GM10248 (cell line): Measurements from ENCODE around the gene SMG7.

ENCODE experiments used
- CTCF ChIA-PET: fragments of 300-600 bp; sonication (Branson Sonifier 250); formaldehyde crosslinking; extraction: SDS; loops from one replicate; lab custom pipeline; 2021; ENCODE audit warnings: antibody characterized with exemption; lab: Yijun Ruan, JAX
- POLR2A ChIA-PET: fragments of 350-650 bp; sonication (Branson Sonifier 250); formaldehyde crosslinking; extraction: SDS; loops from one replicate; lab custom pipeline; 2020; ENCODE audit warnings: antibody characterized with exemption; lab: Yijun Ruan, JAX
- DNase-seq: peaks from one replicate; pipeline ENCODE4 v3.0.0; 2012; ENCODE audit errors: extremely low spot score
- CTCF ChIP-seq: IDR thresholded peaks from 2 replicates; pipeline ENCODE4 v1.5.1; 2012; ENCODE audit warnings: mild to moderate bottlenecking, low read depth; ENCODE audit errors: extremely low read depth, missing control alignments, control extremely low read depth

Gene SMG7

DNA sequence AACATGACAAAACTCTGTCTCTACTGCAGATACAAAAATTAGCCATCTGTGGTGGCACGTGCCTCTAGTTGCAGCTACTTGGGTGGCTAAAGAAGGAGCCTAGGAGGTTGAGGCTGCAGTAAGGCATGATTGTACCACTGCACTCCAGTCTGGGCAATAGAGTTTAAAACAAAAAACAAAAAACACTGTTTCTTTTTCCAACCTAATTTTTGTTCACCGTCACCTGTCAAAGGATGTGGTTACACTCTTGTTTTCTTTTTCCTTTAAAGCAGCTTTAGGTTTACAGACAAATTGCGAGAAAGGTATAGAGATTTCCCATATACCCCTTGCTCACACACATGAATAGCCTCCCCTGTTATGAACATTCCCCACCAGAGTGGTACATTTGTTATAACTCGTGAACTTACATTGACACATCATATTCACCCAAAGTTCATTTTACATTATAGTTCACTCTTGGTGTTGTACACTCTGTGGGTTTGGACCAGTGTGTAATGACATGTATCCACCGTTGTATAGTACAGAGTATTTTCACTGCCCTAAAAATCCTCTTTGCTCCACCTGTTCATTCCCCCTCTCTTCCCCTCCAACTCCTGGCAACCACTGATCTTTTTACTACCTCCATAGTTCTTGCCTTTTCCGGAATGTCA is 26.2 kb downstream of the SMG7 start:
- TF ChIP-seq CTCF, result no peak
- POLR2A ChIA-PET, result no interaction called here
- CTCF ChIA-PET, result interaction anchor here (1.0 to 1.2 kb wide), 2 partner anchors 9 to 11 kb away, joined by 3 to 6 read pairs; no protein-coding TSS in a partner anchor
- DNase-seq, result no peak

DNA sequence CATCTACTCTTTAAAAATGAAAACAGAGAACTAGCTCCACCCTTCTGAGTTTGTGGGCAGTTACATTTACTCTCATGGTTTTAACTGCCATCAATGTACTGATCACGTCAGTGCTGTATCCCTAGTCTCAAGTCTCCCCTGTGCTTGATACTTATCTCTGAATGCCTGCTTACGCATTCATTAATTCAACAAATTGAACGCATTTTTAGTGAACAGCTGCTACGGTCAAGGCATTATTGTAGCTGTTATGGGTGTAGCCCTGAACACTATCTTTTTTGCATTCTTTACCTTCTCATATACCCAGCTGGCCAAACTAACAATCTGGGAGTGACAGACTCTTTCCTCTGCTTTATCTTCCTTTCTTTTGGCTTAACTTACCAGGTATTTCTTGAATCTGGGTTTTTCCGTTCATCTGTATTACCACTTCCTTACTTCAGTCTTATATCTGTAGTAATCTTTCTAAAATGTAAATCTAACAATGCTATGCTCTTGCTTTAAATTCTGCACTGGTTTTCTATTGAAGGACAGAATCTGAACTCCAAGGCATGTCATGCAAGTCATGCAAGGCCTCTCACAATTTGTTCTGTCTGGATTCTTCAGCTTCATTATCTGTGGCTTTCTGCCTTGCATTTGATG is 33.3 kb downstream of the SMG7 start:
- ChIA-PET CTCF (interaction anchor here (1.6 kb wide), 1 partner anchor 9 kb away, joined by 4 read pairs; no protein-coding TSS in a partner anchor), POLR2A (no interaction called here)
- TF ChIP-seq CTCF, result no peak
- DNase-seq, result no peak

DNA sequence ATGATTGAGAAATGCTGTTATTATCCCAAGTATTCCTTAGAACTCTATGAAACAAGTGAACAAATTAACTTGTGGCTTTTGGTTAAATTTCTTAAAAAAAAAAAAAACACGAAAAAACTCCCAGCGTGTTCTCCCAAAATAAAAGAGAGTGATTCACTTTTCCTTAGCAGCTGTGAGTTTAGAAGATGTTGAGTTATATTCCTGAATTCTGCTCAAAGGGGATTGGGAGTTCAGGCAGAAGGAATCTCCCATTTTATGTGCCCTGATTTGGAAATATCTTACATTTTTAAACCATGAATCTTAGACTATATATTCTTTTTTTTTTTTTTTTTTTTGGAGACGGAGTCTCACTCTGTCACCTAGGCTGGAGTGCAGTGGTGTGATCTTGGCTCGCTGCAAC is 34.3 kb downstream of the SMG7 start:
- POLR2A ChIA-PET, result no interaction called here
- CTCF ChIA-PET, result no interaction called here
- no peak for TF ChIP-seq CTCF
- no peak for DNase-seq

GRCh38 chr1:183508694-183509093 is 36.4 kb downstream of the SMG7 start:
- no peak for DNase-seq
- POLR2A ChIA-PET, result no interaction called here
- CTCF ChIA-PET, result interaction anchor here (1.0 to 1.7 kb wide), 6 partner anchors 10 to 115 kb away, joined by 3 to 6 read pairs (median 5); no protein-coding TSS in a partner anchor
- no peak for TF ChIP-seq CTCF

GRCh38 chr1:183512450-183512849 is 40.2 kb downstream of the SMG7 start:
- POLR2A ChIA-PET, result no interaction called here
- CTCF ChIA-PET, result interaction anchor here (1.0 kb wide), 1 partner anchor 28 kb away, joined by 3 read pairs; no protein-coding TSS in a partner anchor
- TF ChIP-seq CTCF, result no peak
- DNase-seq, result no peak

GRCh38 chr1:183514235-183514634 is 41.9 kb downstream of the SMG7 start:
- no peak for TF ChIP-seq CTCF
- ChIA-PET POLR2A (no interaction called here), CTCF (interaction anchor here (2.4 kb wide), 1 partner anchor 10 kb away, joined by 4 read pairs; no protein-coding TSS in a partner anchor)
- DNase-seq, result no peak
